HUDEP-2 (cell line): ENCODE results near the gene DNAJB8.

Experiments
- DNase-seq, 76 experiments: peaks; one replicate each; lab custom pipeline; 2025; ENCODE audit not compliant: unreplicated experiment in 76 of 76; lab: John Stamatoyannopoulos, UW

Gene DNAJB8

DNA sequence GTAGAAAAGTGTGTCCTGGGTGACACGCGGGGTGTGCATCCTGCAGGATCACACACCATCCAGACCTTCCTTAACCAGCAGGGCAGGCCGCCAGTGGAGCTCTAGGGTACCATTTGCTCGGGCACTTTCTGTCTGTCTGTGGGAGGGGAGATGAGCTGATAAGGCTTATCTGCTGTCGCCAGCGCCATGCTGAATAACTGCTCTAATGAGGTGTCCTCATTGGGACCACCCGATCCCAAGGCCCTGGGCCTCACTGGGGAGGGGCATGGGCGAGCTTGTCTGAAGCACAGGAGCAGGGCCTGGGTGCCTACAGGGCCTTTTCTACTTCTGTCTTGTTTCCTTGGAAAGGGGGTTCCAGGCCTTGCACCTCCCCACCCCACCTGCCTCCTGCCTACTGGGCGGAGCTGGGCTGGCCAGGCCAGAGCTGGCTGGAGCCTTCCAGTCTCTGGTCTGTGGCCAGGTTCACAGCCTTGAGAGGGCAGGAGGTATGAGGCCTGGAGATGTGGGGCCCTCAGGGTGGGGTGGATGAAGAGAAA, 28.8 kb upstream of the DNAJB8 start:
- peak in 74 of 76 experiments; percentile 34 to 94 (median 80) for DNase-seq

DNA sequence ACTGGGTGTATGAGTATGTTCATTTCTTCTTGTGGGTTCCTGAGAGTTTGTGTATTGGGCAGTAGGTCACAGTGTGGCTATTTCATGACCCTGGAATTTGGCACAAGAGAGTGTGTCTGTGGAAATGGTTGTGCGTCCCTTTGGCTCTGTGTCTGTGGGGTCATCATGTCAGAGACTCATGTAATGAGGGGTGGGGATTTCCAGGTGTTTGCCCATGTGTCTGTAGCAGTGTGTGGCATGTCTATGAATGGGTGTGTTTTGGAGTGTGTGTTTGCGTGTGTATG, 27.6 kb upstream of the DNAJB8 start:
- no peak for DNase-seq

DNA sequence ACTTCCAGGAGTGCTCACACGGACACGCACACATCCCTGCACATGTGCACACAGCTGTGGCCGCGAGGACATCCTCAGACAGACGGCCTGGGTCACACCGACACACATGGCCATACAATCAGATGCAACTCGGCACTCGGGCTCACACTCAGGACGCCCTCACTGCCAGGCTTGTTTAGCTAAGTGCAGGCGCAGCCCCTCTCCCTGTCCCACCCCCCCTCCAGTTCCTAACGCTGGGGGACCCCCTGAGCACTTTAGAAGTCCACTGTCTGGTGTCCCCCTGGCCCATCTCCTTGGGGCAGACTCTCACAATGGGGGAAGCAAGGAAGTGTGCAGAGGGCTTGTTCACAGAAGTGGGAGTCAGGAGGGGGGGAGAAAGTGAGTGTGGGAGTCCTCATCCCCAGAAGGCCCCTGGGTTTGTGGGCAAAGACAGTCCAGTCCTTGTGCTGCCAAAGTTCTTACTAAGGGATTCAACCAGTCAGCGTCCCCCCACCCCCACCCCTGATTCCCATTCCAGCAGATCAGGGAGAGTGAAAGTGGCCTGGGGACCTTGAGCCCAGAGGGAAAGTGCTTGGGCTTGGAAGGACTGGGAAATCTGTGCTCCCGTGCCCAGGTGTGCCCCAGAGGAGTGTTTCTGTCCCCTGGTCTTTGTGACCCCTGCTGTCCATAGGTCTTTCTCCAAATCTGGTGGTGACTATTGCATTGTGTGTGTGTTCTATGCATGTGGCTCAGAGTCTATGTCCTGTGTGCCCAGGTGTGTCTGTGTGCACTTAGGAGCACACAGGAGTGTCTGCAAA, 27.1 kb upstream of the DNAJB8 start:
- peak in 4 of 76 experiments; percentile 26 to 48 (median 40) for DNase-seq

DNA sequence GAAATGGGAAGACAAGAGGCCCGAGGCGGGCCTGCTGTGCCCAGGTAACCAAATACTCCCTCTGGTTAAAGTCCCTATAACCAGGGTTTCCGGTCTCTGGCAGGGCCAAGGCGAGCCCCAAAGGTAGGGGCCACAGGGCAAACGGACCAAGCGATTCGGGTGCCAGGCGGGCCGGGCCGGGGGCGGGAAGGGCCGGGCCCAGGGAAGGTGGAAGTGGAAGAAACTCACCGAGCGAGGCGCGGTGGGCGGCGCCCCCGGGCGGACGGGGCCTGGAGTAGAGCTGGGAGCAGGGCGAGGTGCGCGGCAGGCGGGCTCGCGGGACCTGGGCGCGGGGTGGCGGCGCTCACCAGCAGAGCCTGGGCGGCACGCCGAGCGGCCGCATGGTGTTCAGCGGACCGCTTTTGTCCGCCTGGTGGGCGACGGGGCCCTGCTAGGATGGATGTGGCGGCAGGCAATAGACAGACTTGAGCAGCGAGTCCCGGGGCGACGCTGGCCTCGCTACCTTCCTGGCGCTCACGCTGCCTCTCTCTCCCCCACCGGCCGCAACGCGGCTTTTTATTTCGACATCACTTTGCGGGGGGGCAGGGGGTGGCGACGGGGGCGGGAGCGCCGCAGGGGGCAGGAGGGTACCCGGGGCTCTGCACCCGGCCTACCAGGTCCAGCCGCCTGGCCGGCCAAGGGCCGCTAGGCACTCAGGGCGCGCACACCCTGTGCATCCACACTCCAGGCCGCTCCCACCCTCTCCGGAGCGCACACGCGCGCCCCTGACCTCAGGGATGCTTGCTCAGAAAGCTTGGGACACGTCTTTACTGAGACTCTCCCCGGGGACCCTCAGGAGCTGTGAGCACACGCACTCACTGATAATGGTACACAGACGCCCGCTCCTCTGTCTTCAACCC, 26.2 kb upstream of the DNAJB8 start, which contains the start of gene GATA2:
TSS of gene GATA2 (minus strand) at position 531 of the 899 bp plus-strand sequence. CDS start 6,170 bp downstream, outside the sequence.
- DNase-seq = peak in 52 of 76 experiments; percentile 8 to 76 (median 58)

DNA sequence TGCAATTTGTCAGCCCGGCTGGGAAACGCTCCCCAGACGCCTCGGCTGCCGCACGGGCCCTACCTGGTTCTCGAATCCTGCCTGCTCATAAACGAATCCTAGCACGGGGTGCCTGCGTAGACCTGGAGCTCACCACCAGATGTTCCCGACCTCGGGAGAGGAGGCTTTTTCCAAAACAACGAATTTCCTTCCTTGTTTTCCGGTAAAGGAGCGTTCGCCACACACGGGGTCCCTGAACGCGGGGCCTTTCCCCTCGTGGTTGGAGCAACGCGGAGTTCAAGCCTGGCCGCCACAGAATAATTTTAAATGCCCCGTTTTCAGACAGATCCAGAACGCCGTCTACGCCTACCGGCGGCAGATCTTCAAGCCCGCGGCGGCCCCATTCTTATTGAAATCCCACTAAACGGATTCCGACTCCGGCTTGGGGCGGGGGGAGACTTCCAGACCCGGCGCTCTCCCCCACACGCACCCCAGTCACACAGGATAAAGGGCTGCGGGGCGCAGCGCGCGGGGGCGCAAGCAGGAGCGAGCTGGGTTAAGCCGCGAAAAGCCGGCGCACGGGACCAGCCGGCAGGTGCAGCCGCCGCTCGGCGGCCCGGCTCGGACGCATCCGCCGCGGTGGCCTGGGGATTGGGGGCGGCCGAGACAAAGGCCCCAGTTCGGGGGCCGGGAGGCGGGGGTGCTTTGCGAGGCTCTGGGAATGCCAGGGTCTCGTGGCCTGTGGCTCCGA, 25.4 kb upstream of the DNAJB8 start:
- peak in 2 of 76 experiments; percentile 18 to 41 for DNase-seq

DNA sequence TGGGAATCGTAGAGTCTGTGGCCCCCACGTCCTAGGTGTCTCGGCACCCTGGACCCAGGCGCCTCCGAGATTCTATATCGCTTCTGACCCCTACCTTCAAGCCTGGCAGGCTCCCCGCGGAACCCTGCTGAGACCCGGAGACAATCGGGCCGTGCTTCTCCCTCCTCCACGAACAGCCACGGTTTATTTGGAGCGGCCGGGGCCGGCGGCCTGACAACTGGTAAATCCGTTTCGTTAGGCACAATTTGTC, 24.9 kb upstream of the DNAJB8 start:
- DNase-seq = peak in 5 of 76 experiments; percentile 19 to 65 (median 46)

DNA sequence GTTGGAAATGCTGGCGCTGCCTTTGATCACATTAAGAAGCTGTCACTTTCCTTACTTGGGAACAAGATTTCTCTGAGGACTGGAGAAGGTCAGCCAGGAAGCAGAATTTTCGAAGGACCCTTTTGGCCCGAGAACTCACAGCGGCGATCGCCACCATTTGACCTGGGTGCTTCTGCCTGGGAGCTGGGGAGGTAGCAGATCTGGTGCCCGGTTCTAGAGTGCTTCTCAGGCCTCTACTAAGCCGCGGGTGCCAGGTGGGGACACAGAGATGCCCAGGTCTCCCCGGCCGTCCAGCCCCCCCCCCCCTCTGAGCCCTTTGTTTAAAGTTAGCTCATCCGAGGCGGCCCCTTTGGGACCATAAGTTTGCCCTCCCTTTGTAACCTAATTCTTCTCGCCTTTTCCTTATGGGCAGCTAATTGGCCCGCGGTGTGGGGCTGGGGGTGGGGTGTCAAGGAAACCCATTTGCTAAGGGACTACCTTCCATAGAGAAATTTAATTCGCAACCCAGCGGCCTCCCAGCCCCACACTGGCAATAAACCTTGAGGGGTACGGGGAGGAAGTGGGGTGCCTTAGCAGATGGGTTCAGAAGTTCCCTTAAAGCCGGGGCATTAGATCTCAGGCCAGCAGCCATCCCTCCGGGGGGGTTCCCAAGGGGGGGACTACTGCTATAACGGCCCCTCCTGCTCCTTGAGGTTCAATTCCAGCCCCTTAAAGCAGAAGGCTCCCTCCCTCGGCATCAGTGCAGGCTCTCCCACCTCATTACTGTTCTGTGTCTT, 24.4 kb upstream of the DNAJB8 start:
- DNase-seq = peak in 23 of 76 experiments; percentile 2 to 68 (median 43)

DNA sequence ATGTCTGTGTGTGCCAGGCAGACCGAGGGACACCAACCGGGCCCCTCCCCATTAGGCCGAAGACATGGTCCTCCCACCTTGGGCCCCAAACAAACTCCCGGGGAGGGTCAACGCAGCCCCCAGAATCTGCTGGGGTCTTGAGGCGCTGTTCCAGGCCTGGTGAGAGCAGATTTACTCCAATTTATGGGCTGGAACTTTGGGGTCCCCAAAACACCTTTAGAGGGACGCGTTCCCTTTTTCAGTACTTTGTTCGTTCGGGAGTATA, 23.9 kb upstream of the DNAJB8 start:
- DNase-seq = peak in 4 of 76 experiments; percentile 20 to 71 (median 41)

DNA sequence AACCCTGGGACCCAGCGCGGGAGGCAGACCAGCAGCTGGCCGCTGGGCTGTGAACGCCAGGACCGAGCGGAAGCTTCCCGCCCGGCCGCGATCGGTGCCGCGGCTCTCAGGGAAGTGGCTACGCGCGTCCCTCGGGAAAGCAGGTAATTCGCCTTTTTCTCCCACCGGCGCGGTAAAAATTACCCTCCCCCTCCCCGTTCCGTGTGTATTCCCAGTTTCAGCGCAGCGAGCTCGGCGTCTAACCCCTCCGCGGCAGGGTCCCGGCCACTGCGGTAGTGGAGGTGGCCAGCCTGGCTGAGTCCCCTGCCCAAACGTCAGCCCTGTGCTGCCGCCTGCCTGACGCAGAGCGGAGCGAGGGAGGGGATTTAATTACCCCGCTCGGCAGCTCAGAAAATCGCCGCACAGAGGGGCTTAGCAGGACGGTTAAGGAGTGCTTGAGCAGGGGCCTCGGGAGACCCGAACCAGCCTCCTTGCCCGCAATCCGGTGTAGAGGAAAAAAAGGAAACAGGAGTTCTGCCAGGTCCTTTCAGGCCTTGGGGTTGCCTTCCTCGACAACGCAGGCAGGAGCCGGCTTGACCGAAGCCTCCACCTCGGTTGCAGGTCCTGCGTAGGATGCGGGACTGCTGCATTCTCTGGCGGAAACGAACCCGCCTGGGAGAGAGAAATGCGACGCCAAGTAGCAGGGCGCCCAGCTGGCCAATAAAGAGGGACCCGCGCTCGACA, 23.4 kb upstream of the DNAJB8 start:
- peak in 42 of 76 experiments; percentile 4 to 81 (median 45) for DNase-seq

DNA sequence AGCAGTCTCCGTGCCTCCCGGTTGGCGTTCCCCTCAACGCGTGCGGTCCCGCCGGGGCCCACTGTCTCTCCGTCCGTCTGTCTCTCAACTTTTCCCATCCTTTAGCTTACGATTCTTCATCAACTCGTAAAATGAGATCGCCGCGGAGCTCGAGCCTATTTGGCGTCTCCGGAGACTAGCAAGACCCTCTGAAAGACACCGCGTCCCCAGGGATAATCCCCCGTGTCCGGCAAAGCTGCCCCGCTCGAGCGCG, 22.9 kb upstream of the DNAJB8 start:
- peak in 2 of 76 experiments; percentile 53 to 55 for DNase-seq

DNA sequence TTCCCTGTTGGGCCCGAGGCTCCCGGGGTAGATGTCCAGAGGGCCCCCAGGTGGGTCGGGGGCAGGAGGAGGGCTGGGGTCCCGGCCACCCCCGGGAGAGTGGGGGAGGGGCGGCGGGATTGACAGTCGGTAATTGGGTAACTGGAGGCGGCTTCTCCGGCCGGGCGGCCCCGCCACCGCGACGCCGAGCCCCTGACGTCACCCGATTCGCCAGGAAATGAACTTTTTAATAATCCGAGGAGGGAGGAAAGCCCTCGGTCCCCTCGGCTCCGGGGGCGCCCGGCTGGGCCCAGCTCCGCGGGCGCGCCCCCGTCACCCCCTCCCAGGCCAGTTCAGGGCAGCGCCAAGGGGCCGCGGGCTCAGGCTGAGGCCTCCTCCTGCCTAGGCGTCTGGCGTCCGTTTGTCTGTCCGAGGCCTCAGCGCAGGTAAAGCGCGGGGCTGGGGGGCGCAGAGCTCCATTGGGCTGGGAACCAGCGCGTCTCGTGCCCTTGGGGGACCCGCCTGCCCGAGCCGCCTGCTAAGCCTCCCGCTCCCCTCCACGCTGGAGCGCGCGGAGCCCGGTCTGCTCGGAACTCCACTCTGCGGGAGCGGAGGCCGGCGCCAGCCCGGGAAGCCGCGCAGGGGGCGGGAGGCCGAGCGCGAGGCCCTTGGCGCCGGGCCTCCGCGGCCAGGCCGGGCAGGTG, 22.4 kb upstream of the DNAJB8 start:
- DNase-seq = peak in 67 of 76 experiments; percentile 25 to 77 (median 57)

DNA sequence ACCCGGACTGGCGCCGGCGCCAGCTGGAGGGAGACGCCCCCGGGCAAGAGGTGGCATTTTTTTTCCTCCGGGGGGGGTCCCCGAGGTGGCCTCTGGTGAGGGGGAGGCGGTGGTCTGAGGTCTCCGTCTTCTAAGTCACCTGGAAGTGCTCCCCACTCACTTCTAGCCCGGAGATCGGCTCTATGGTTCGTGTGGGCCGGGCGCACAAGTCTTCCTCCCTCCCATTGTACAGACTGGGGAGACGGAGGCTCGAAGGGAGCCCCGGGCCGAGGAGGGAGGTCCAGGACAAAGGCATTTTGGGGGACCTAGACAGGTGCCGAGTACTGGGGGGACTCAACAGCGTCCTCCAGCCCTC, 21.9 kb upstream of the DNAJB8 start:
- peak in 49 of 76 experiments; percentile 25 to 81 (median 60) for DNase-seq

DNA sequence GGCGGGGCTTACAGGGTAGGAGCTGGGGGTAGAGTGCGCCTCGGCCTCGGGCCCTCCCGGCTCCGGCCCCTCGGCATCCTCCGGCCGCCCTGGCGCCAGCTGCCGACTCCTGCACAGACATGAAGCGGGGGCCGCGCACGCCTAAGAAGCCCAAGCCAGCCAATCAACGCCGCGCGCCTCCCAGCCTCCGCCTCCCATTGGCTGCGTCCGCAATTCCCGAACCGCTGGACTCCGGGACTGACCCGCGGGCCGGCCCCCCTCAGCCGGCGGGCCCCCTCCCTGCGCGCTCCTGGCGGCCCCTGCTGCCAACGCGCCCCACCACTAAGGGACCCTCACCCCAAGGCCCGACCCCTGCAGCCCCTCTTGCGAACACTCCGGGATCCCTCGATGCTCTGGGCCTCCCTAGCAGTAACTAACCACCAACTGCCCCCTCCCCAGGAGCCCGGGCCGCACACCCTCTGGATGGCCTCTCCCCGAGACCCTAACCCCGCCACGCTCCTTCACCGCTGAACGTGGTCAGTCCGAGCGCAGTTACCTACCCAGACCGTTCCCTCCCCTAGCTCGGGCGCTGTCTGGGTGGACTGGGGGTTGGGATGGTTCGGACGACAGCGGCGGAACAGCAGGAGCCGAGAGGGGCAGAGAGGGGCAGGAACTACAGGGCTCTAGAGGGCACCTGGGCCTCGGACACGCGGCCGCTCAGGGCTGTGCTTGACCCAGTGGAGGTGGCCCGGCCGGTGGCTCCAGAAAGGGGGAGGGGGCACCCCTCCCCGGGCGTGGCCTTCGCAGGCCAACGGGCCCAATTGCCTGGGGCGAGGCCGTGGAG, 21.3 kb upstream of the DNAJB8 start:
- DNase-seq = peak in 72 of 76 experiments; percentile 31 to 88 (median 74)

DNA sequence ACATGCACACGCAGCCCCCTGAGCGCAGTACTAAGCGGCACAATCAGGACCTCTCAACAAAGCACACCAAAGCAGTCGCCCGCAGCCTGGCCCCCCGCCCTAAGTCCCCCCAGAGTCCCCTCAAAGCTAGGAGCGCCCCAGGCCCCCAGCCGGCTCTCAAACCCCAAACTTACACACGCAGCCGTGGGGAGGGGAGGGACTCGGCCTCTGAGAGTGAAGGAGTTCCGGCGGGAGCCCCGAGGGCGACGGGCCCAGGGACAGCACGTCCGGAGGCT, 20.8 kb upstream of the DNAJB8 start:
- DNase-seq = no peak

DNA sequence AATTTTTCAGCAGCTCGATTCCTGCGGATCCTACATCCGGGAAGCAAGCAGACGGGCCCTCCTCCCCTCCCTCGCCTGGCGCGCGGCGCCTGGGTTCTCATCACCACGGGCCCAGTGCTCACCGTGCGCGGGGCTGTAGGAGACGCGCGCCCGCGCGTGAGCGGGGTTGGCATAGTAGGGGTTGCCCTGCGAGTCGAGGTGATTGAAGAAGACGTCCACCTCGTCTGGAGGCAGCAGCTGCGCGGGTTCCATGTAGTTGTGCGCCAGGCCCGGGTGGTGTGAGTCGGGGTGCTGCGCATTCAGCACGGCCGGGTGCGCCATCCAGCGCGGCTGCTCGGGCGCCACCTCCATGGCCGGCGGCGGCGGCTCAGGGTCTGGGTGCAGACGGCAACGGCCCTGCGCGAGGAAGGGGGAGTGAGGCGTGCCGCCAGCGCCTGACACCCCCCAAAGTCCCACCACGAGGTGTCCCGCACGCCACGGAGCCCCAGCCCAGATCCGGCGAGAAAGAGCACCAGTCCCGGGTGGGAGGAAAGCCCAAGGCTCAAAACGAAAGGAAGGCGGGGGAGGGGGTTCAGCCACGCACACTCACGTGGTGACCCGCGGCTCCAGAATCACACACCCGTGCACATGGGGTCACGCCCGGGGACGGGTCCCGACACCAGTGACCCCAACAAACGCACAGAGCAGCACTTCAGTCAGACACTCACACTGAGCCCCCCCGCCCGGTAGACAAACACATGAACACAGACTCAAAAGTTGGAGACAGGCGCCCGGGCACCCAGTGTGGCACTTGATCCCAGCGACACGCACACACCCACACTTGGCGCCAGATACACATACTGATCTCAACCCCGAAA, 20.2 kb upstream of the DNAJB8 start:
- DNase-seq = peak in 49 of 76 experiments; percentile 12 to 78 (median 46)

DNA sequence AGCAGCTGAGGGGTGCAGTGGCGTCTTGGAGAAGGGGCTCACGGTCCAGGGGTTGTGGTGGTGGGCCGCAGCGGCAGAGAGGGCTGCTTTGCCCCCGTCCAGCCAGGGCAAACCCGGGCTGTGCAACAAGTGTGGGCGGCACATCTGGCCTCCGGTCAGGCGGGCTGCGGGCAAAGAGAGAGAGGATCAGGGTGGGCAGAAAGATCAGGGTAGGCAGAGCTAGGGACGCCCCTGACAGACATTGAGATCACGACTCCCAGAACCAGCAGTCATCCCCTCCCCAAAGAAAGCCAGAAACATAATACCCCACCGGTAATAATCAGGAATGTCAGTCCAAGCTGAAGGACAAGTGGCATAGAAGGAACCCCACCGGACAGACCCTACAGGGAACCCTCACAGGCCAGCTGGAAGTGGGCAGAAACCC, 19.5 kb upstream of the DNAJB8 start:
- DNase-seq = peak in 8 of 76 experiments; percentile 1 to 56 (median 32)

DNA sequence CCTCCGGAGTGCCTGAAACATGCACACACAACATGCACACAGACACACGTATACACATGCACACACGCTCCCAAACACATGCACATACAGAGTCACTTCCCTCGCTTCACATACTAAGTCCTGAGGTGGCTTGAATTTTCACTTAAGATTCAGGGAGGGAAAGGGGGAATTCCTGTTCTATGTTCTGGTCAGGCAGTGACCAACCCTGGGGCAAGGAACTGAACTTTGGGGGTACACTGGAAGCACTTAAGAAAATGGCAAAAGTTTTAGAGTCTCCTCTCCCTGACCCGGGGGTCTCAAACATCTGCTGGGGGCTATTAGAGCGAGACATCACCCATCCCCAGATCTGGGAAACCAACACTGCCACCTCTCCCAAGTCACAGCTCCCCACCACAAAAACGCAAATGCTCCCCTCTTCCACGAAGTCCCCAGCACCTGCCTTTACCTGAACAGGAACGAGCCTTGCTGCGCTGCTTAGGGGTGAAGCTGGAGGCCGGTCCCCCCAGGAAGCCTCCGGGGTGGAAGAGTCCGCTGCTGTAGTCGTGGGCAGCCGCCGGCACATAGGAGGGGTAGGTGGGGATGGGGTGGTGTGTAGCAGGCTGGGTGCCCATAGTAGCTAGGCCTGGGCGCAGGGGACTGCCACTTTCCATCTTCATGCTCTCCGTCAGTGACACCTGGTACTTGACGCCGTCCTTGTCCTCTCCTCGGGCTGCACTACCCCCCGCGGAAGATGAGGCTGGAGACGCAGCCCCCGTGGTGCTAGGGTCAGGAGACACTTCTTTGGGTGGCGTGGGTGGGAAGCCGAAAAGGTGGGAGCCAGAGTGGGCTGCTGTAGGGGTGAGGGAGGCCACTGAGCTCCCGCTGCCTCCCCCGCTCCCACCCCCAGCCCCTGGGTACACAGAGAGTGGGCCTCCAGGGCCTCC, 18.9 kb upstream of the DNAJB8 start:
- DNase-seq = peak in 1 of 76 experiments; percentile 16
